Karpas-422 (cell line): ENCODE data around the gene NISCH. TPM values are rescaled to one million over a fixed set of nuclear protein-coding genes. Genes with fewer than 3 reads are reported as not detected.
A peak's percentile ranks its signal among the peaks of the same experiment; 100 is the strongest.

ENCODE experiments used
- DNase-seq: peaks from one replicate; pipeline ENCODE4 v3.0.0-alpha.2; 2015
- H2AFZ ChIP-seq: fragments of 200-600 bp; sonication (generic); 2 replicates; pipeline ENCODE4 v1.6.1; 2014; ENCODE audit warnings: antibody characterized with exemption, low read length, mixed read lengths
- H3K27ac ChIP-seq: fragments of 200-600 bp; sonication (generic); 2 replicates; pipeline ENCODE4 v1.5.1; 2014; ENCODE audit warnings: mild to moderate bottlenecking, low read length, moderate library complexity
- H3K27me3 ChIP-seq: fragments of 200-600 bp; sonication (generic); 2 replicates; pipeline ENCODE4 v1.6.1; 2014; ENCODE audit warnings: low read length, mixed read lengths
- H3K36me3 ChIP-seq: fragments of 200-600 bp; sonication (generic); 2 replicates; pipeline ENCODE4 v1.6.1; 2014; ENCODE audit warnings: low read length, mixed read lengths; ENCODE audit not compliant: insufficient read depth
- H3K4me1 ChIP-seq: fragments of 200-600 bp; sonication (generic); 2 replicates; pipeline ENCODE4 v1.6.1; 2014; ENCODE audit warnings: mild to moderate bottlenecking, low read length, mixed read lengths
- H3K4me2 ChIP-seq: fragments of 200-600 bp; sonication (generic); 2 replicates; pipeline ENCODE4 v1.6.1; 2014; ENCODE audit warnings: low read length, low read depth, mild to moderate bottlenecking; ENCODE audit not compliant: poor library complexity, severe bottlenecking
- H3K4me3 ChIP-seq: fragments of 200-600 bp; sonication (generic); 2 replicates; pipeline ENCODE4 v1.5.1; 2014; ENCODE audit warnings: mild to moderate bottlenecking, antibody characterized with exemption, low read length, mixed read lengths
- H3K79me2 ChIP-seq: fragments of 200-600 bp; sonication (generic); 2 replicates; pipeline ENCODE4 v1.6.1; 2014; ENCODE audit warnings: mild to moderate bottlenecking, low read length, mixed read lengths
- H3K9ac ChIP-seq: fragments of 200-600 bp; sonication (generic); 2 replicates; pipeline ENCODE4 v1.6.0; 2014; ENCODE audit warnings: low read length
- H3K9me2 ChIP-seq: fragments of 200-600 bp; sonication (generic), shearing (Covaris generic); replicated peaks from 2 replicates; pipeline ENCODE4 v1.6.0; 2014; ENCODE audit warnings: mild to moderate bottlenecking, low read length, moderate library complexity; ENCODE audit not compliant: insufficient read depth
- H3K9me3 ChIP-seq: fragments of 300-700, 200-600 bp; sonication (generic); 2 replicates; pipeline ENCODE4 v1.6.1; 2014; ENCODE audit warnings: low read length, mixed read lengths
- H4K20me1 ChIP-seq: fragments of 200-600 bp; sonication (generic); 2 replicates; pipeline ENCODE4 v1.6.1; 2014; ENCODE audit warnings: mild to moderate bottlenecking, antibody characterized with exemption, low read length, low read depth; ENCODE audit not compliant: insufficient read depth
- total RNA-seq: library from RNA; depleted of rRNA; stranded (reverse); fragments of >200 nt; shearing (Covaris generic); gene quantifications from 2 replicates; pipeline ENCODE4 v1.2.3, GENCODE V29; 2014; ENCODE audit warnings: low replicate concordance

Gene NISCH
- total RNA-seq, 1 experiment from 2014 or later, result 44.2 TPM

GRCh38 chr3:52469001-52469400 is 13.6 kb downstream of the NISCH start:
- no peak overlapping the region for H2AFZ ChIP-seq
- no peaks in the 10 kb centered on the region for H3K4me1 ChIP-seq
- H3K79me2 ChIP-seq, result peaks cover 1% of the 10 kb centered on the region; the same call in 1 of the 2 replicates
- H3K9ac ChIP-seq, result no peak overlapping the region
- H3K4me3 ChIP-seq, result no peak overlapping the region
- peaks cover 8% of the 10 kb centered on the region; the same call in 1 of the 2 replicates for H4K20me1 ChIP-seq
- no peak for DNase-seq
- H3K27me3 ChIP-seq, result no peaks in the 10 kb centered on the region
- no peak overlapping the region for H3K27ac ChIP-seq
- H3K9me3 ChIP-seq, result no peaks in the 10 kb centered on the region
- H3K9me2 ChIP-seq, result no peaks in the 10 kb centered on the region
- no peak overlapping the region for H3K4me2 ChIP-seq
- H3K36me3 ChIP-seq, result peaks cover 17% of the 10 kb centered on the region

GRCh38 chr3:52470920-52471319 is 15.5 kb downstream of the NISCH start:
- no peak overlapping the region for H3K9ac ChIP-seq

GRCh38 chr3:52471371-52472238 is 16.2 kb downstream of the NISCH start:
- H3K36me3 ChIP-seq, result peaks cover 25% of the 10 kb centered on the region
- no peaks in the 10 kb centered on the region for H3K27me3 ChIP-seq
- no peak overlapping the region for H2AFZ ChIP-seq
- H3K9ac ChIP-seq, result no peak overlapping the region
- H3K9me2 ChIP-seq, result no peaks in the 10 kb centered on the region
- no peaks in the 10 kb centered on the region for H3K9me3 ChIP-seq
- peak; percentile 77 for DNase-seq
- no peak overlapping the region for H3K4me3 ChIP-seq
- no peak overlapping the region for H3K4me2 ChIP-seq
- peaks cover 8% of the 10 kb centered on the region; the same call in 1 of the 2 replicates for H4K20me1 ChIP-seq
- no peaks in the 10 kb centered on the region for H3K79me2 ChIP-seq
- H3K4me1 ChIP-seq, result no peaks in the 10 kb centered on the region
- H3K27ac ChIP-seq, result no peak overlapping the region

More at GRCh38 chr3:52470920-52471319, 15.5 kb downstream of the NISCH start:
- Histone ChIP-seq H3K36me3 (peaks cover 20% of the 10 kb centered on the region), H3K9me2 (no peaks in the 10 kb centered on the region), H3K27me3 (no peaks in the 10 kb centered on the region), H3K27ac (no peak overlapping the region), H3K79me2 (no peaks in the 10 kb centered on the region), H3K9me3 (no peaks in the 10 kb centered on the region), H3K4me3 (no peak overlapping the region), H3K4me2 (no peak overlapping the region), H2AFZ (no peak overlapping the region), H4K20me1 (peaks cover 8% of the 10 kb centered on the region; the same call in 1 of the 2 replicates), H3K4me1 (no peaks in the 10 kb centered on the region)
- DNase-seq, result no peak

- H3K9me2 ChIP-seq, result no peaks in the 10 kb centered on the region
- H3K79me2 ChIP-seq, result no peaks in the 10 kb centered on the region
- H3K27ac ChIP-seq, result no peak overlapping the region
- no peak overlapping the region for H2AFZ ChIP-seq
- H4K20me1 ChIP-seq, result peaks cover 8% of the 10 kb centered on the region; the same call in 1 of the 2 replicates
- no peaks in the 10 kb centered on the region for H3K9me3 ChIP-seq
- H3K9ac ChIP-seq, result no peak overlapping the region
- peaks cover 29% of the 10 kb centered on the region for H3K36me3 ChIP-seq
- H3K4me2 ChIP-seq, result no peak overlapping the region
- no peak for DNase-seq
- no peak overlapping the region for H3K4me3 ChIP-seq
- H3K27me3 ChIP-seq, result no peaks in the 10 kb centered on the region
- no peaks in the 10 kb centered on the region for H3K4me1 ChIP-seq
These were observed 17.0 kb downstream of the NISCH start for GRCh38 chr3:52472239-52473000.

- Histone ChIP-seq H3K27ac (no peak overlapping the region), H3K4me2 (no peak overlapping the region), H3K4me3 (no peak overlapping the region), H4K20me1 (peaks cover 8% of the 10 kb centered on the region; the same call in 1 of the 2 replicates), H3K36me3 (peaks cover 32% of the 10 kb centered on the region), H3K4me1 (no peaks in the 10 kb centered on the region), H3K27me3 (no peaks in the 10 kb centered on the region), H2AFZ (no peak overlapping the region), H3K79me2 (no peaks in the 10 kb centered on the region), H3K9me2 (no peaks in the 10 kb centered on the region), H3K9me3 (no peaks in the 10 kb centered on the region), H3K9ac (no peak overlapping the region)
- DNase-seq, result no peak
These were observed 17.6 kb downstream of the NISCH start for GRCh38 chr3:52473026-52473425.

GRCh38 chr3:52477076-52477795 is 21.8 kb downstream of the NISCH start:
- Histone ChIP-seq H3K4me1 (no peaks in the 10 kb centered on the region), H3K36me3 (peaks cover 30% of the 10 kb centered on the region), H4K20me1 (no peaks in the 10 kb centered on the region), H3K4me3 (no peak overlapping the region), H3K27ac (no peak overlapping the region), H2AFZ (no peak overlapping the region), H3K9me2 (no peaks in the 10 kb centered on the region), H3K27me3 (no peaks in the 10 kb centered on the region), H3K9me3 (no peaks in the 10 kb centered on the region), H3K79me2 (no peaks in the 10 kb centered on the region), H3K9ac (no peak overlapping the region), H3K4me2 (no peak overlapping the region)
- DNase-seq, result peak; percentile 27

GRCh38 chr3:52477796-52478095 is 22.3 kb downstream of the NISCH start:
- no peak for DNase-seq
- Histone ChIP-seq H3K9me3 (no peaks in the 10 kb centered on the region), H4K20me1 (no peaks in the 10 kb centered on the region), H3K4me3 (no peak overlapping the region), H3K27me3 (no peaks in the 10 kb centered on the region), H3K36me3 (peaks cover 25% of the 10 kb centered on the region), H2AFZ (no peak overlapping the region), H3K27ac (no peak overlapping the region), H3K4me1 (no peaks in the 10 kb centered on the region), H3K4me2 (no peak overlapping the region), H3K9me2 (no peaks in the 10 kb centered on the region), H3K79me2 (no peaks in the 10 kb centered on the region), H3K9ac (no peak overlapping the region)
